Upper lobe of right lung (tissue), 1 donor: ENCODE data around the gene SPOCK1. TPM values are rescaled to one million over a fixed set of nuclear protein-coding genes. Genes with fewer than 3 reads are reported as not detected.

Experiments used
- ATAC-seq: fragments of 200-7000 bp; cut with Tn5 transposase; one replicate; pipeline ENCODE4 v1.9.1; 2020; ENCODE audit warnings: mild to moderate bottlenecking, moderate library complexity
- DNase-seq: peaks from one replicate; pipeline ENCODE4 v3.0.0-alpha.2; 2020
- H3K27ac ChIP-seq: fragments of 200-600 bp; one replicate; pipeline ENCODE4 v1.8.0; 2022
- H3K27me3 ChIP-seq: fragments of 200-600 bp; one replicate; pipeline ENCODE4 v1.8.0; 2022; ENCODE audit warnings: mild to moderate bottlenecking
- H3K36me3 ChIP-seq: fragments of 200-600 bp; one replicate; pipeline ENCODE4 v1.8.0; 2022
- H3K4me1 ChIP-seq: fragments of 200-600 bp; one replicate; pipeline ENCODE4 v1.8.0; 2022
- H3K4me3 ChIP-seq: fragments of 200-600 bp; one replicate; pipeline ENCODE4 v1.8.0; 2022; ENCODE audit warnings: mild to moderate bottlenecking
- H3K9me3 ChIP-seq: fragments of 200-600 bp; one replicate; pipeline ENCODE4 v1.8.0; 2022
- intact Hi-C: fragments of 100-400 bp; cut with DNase I; formaldehyde crosslinking; loops from one replicate; pipeline ENCODE4 v1.11.0; 2022
- total RNA-seq: library from RNA; stranded (reverse); fragmentation: NEBNext Ultra II Directional; extraction: Animal tissue kit (Norgen Biotek cat#: 25700); gene quantifications from one replicate; pipeline ENCODE4 v1.2.1, GENCODE V29; 2021
- TF ChIP-seq, protein P1 (sequence below): fragments of 200-600 bp; IDR thresholded peaks from one replicate; pipeline ENCODE4 v1.8.0; 2022; ENCODE audit warnings: antibody characterized with exemption
- donor health status: DM: no; HTN: yes; CAD: no; lungs with severe emphysema.

SPOCK1 gene
- total RNA-seq, 1 donor from 2014 or later = 4.0 TPM

DNA sequence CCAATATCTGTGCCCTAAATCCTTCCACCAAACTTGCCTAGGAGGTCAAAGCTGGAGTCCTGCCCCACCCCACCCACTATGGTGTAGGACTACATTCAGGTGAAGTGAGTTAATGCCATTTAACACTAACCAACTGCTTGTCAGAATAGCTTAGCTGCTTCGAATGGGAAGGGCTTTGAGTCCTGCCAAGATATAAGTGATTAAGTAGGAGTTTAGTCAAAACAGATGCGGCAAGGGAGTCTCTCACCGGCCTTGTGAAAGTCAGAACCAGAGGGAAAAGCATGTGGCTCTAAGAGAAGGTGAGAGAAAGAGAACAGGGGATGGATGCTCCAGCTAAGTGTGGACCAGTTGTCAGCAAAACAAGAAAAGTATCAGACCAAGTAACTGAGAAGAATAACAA lies 132.6 kb downstream of the SPOCK1 start:
- TF ChIP-seq, protein P1, sequence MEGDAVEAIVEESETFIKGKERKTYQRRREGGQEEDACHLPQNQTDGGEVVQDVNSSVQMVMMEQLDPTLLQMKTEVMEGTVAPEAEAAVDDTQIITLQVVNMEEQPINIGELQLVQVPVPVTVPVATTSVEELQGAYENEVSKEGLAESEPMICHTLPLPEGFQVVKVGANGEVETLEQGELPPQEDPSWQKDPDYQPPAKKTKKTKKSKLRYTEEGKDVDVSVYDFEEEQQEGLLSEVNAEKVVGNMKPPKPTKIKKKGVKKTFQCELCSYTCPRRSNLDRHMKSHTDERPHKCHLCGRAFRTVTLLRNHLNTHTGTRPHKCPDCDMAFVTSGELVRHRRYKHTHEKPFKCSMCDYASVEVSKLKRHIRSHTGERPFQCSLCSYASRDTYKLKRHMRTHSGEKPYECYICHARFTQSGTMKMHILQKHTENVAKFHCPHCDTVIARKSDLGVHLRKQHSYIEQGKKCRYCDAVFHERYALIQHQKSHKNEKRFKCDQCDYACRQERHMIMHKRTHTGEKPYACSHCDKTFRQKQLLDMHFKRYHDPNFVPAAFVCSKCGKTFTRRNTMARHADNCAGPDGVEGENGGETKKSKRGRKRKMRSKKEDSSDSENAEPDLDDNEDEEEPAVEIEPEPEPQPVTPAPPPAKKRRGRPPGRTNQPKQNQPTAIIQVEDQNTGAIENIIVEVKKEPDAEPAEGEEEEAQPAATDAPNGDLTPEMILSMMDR = no peak
- DNase-seq (no peak), ATAC-seq (no peak)
- Histone ChIP-seq H3K4me1 (no peaks in the 10 kb centered on the region), H3K4me3 (no peak overlapping the region), H3K9me3 (no peaks in the 10 kb centered on the region), H3K27ac (no peak overlapping the region), H3K36me3 (no peaks in the 10 kb centered on the region), H3K27me3 (no peaks in the 10 kb centered on the region)
- intact Hi-C loops = no loop called here

DNA sequence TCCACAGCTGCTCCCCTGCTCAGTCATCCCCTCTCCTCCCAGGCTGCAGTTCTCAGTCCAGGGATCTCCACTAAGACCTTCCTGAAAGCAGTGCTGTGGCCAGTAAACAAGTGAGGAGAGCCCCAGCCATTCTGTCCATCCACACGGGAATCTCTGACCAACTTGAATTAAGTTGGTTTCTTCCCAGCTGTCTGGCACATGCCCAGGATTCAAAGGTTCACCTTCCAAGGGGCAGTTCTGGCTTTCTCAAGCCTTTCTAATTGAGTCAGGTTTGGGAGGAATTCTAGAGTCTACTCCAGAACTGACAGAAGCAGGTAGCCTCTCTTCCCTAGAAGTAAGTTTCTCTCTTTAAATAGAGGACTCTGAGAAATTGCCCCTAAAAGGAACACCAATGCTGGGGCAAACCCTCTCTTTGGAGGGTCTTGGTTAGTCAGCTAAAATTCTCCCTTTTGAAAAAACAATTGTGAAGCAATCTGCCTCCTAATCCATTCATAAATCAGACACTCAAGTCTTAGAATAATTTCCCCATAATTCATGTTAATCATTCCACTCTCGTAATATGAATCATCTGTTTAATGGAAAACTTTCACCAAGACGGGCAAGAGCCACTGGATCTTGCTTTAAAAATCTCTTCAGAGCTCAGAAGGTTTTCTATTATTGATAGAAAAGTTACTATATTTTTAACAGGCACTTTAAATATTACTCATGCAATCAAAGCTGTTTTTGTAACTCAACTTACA lies 133.8 kb downstream of the SPOCK1 start:
- intact Hi-C loops = no loop called here
- TF ChIP-seq, protein P1 = no peak
- no peak for ATAC-seq
- H3K27me3 ChIP-seq = no peaks in the 10 kb centered on the region
- H3K36me3 ChIP-seq = no peaks in the 10 kb centered on the region
- H3K4me1 ChIP-seq = no peaks in the 10 kb centered on the region
- H3K4me3 ChIP-seq = no peak overlapping the region
- no peaks in the 10 kb centered on the region for H3K9me3 ChIP-seq
- no peak for DNase-seq
- H3K27ac ChIP-seq = no peak overlapping the region

DNA sequence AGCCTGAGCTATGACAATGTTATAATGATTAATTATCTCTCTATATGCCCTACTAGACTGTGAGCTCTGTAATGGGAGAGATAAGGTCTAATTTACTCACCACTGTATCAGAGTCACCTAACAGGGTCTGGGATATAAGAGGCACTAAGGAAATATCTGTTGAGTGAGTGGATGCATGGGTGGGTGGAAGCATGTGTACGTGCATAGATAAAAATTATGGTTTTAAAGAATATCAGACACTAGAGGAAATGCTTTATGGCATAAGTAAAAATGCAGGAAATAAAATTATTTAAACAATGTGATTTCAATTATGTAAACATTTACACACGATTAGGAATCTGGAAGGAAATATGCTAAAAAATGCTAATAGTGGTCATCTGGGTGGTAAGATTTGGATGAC lies 137.8 kb downstream of the SPOCK1 start:
- no peak for ATAC-seq
- Histone ChIP-seq H3K9me3 (no peaks in the 10 kb centered on the region), H3K4me3 (no peak overlapping the region), H3K36me3 (no peaks in the 10 kb centered on the region), H3K4me1 (no peaks in the 10 kb centered on the region), H3K27me3 (no peaks in the 10 kb centered on the region), H3K27ac (no peak overlapping the region)
- TF ChIP-seq, protein P1 = no peak
- intact Hi-C loops = no loop called here
- DNase-seq = no peak

DNA sequence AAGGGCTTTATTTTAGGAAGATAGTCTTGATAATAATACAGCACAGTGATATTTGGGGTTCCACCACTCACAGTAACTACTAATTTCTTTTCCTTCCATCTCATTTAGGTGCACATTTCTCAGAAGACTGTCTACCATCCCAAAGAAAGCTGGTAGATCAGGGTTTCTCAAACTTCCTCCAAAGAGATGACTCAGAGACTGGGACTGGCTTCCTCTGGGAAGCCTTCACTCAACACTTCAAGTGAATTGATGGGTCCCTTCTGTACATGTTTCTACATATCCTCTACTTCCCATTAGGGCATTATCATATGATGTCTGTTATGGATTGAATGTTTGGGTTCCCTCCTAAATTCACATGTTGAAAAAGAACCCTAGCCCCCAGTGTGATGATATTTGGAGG lies 138.5 kb downstream of the SPOCK1 start:
- no peaks in the 10 kb centered on the region for H3K9me3 ChIP-seq
- H3K4me1 ChIP-seq = no peaks in the 10 kb centered on the region
- no peaks in the 10 kb centered on the region for H3K27me3 ChIP-seq
- ATAC-seq (no peak), DNase-seq (no peak)
- H3K36me3 ChIP-seq = no peaks in the 10 kb centered on the region
- intact Hi-C loops = no loop called here
- no peak overlapping the region for H3K4me3 ChIP-seq
- TF ChIP-seq, protein P1 = no peak
- no peak overlapping the region for H3K27ac ChIP-seq

DNA sequence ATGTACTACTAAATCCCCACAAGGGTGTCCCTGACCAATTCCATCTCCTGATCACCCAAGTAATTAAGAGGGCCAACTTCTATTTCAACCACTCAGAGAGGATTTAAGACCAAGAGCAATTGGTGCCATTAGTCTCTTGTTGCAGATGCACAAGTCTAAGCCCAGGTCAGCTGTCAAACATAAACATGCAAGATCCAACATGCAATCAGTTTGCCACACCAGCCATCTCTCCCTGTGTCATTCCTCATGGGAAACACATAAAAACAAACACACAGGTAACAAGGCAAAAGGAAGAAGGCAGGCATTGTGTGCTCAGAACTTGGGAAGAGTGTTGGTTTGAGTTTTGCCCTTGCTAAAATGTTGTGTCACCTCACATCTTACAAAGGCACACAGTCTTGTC lies 139.2 kb downstream of the SPOCK1 start:
- H3K4me1 ChIP-seq = no peaks in the 10 kb centered on the region
- H3K27ac ChIP-seq = no peak overlapping the region
- H3K4me3 ChIP-seq = no peak overlapping the region
- TF ChIP-seq, protein P1 = no peak
- H3K36me3 ChIP-seq = no peaks in the 10 kb centered on the region
- intact Hi-C loops = no loop called here
- ATAC-seq (no peak), DNase-seq (no peak)
- no peaks in the 10 kb centered on the region for H3K9me3 ChIP-seq
- H3K27me3 ChIP-seq = peaks cover 4% of the 10 kb centered on the region

DNA sequence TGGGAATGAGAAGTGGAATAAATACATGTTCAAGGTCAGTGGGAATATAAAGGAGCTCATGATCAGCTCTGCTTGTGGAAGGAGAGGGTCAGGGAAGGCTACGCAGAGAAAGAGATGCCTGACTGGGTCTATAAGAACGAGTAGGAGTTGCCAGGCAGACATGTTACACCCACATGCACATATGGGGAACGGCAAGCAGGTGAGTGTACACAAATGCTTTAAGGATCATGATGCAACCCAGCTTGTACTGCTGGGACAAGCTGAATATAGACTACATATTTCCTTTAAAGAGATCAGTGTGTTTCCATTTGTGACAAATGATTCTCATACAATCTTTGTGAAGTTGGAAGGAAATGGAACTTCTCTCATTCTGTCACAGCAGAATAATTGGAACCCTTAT lies 141.7 kb downstream of the SPOCK1 start:
- no peak for ATAC-seq
- H3K27me3 ChIP-seq = peaks cover 6% of the 10 kb centered on the region
- no peak overlapping the region for H3K27ac ChIP-seq
- no peaks in the 10 kb centered on the region for H3K9me3 ChIP-seq
- TF ChIP-seq, protein P1 = no peak
- intact Hi-C loops = no loop called here
- no peak overlapping the region for H3K4me3 ChIP-seq
- no peak for DNase-seq
- H3K36me3 ChIP-seq = no peaks in the 10 kb centered on the region
- H3K4me1 ChIP-seq = no peaks in the 10 kb centered on the region
